ENCODE results near the gene CNPY2. TPM values are rescaled to one million over a fixed set of nuclear protein-coding genes. Genes with fewer than 3 reads are reported as not detected.

The CNPY2 gene
- total and polyA plus RNA-seq, 2 of the 13 experiments (the other 11 are each of a cell fraction or from before 2014, with no cell fraction given), result 285 to 356 TPM

- no peaks in the 10 kb centered on the region for H4K20me1 ChIP-seq (ENCODE audit: insufficient read depth, low read length)
- H3K36me3 ChIP-seq (replicated peaks in 1 of 2; ENCODE audit: control insufficient read depth in 1 of 2, insufficient read depth in 2 of 2, low read length in 2 of 2), result peaks cover 6 to 14% of the 10 kb centered on the region in 2 experiments; a peak in 3 of 5 replicates
- no TSS peak for BruUV-seq (replicated peaks)
- H3K79me2 ChIP-seq (ENCODE audit: insufficient read depth, low read length), result no peaks in the 10 kb centered on the region
- H3K4me2 ChIP-seq (ENCODE audit: low read depth, low read length), result peak overlapping the region; percentile 99
- 22% methylated on average over 15 of the region's 21 CpGs for WGBS (ENCODE audit: low lambda C conversion rate)
- DNase-seq (ENCODE audit: low spot score), result peak; percentile 44
- no peaks in the 10 kb centered on the region for H3K9me3 ChIP-seq (ENCODE audit: low read length)
- peak; percentile 60 for ATAC-seq
- in situ Hi-C loops (cut with HindIII; ENCODE audit: extremely low pct_ligation_motif_present, low pct_unique_long_range_greater_than_20kb), result no loop called here
- no peaks in the 10 kb centered on the region; a peak in 1 of 5 replicates for H3K27me3 ChIP-seq (ENCODE audit: control insufficient read depth in 1 of 2, insufficient read depth in 2 of 2, low read length in 2 of 2)
- FAIRE-seq, result peak; percentile 65
- peak overlapping the region; percentile 54 to 91 (median 83); a peak in 5 of 6 replicates for H3K4me3 ChIP-seq (replicated peaks in 1 of 3; ENCODE audit: insufficient read depth in 1 of 3, low read depth in 2 of 3, low read length in 3 of 3)
- ChIA-PET POLR2A (interaction anchor here (0.6 to 3.7 kb wide), 23 partner anchors 8 to 203 kb away, joined by 3 to 47 read pairs (median 5); partner anchors contain the start of genes ANKRD52, CNPY2, CS and IL23A), CTCF (ENCODE audit: low intra/inter-chr PET ratio, low total read pairs) (interaction anchor here (1.4 kb wide), 1 partner anchor 9 kb away, joined by 6 read pairs; the partner anchor contains the start of gene ANKRD52)
- H3K27ac ChIP-seq (ENCODE audit: extremely low read length, insufficient read depth, low read length), result peak overlapping the region; percentile 82
- H3K4me1 ChIP-seq (ENCODE audit: insufficient read depth, low read length), result peaks cover 15% of the 10 kb centered on the region
- intact Hi-C loops (cut with micrococcal nuclease; ENCODE audit: unreplicated experiment), result loop anchor here (2.0 kb wide), 2 partner anchors 19 to 75 kb away; no protein-coding TSS in a partner anchor
- H2AFZ ChIP-seq (ENCODE audit: low read length), result no peak overlapping the region
- peak overlapping the region; percentile 69 for H3K9ac ChIP-seq (ENCODE audit: insufficient read depth, low read depth, low read length)
- TF ChIP-seq SP140L (CRISPR knock-in tag; IDR thresholded peaks at IDR 0.05; ENCODE audit: borderline replicate concordance) (no peak), ZNF691 (CRISPR knock-in tag; IDR thresholded peaks at IDR 0.05; ENCODE audit: borderline replicate concordance, low read depth) (no peak), TSC22D2 (CRISPR knock-in tag; IDR thresholded peaks at IDR 0.05; ENCODE audit: borderline replicate concordance) (no peak), CSRNP1 (CRISPR knock-in tag; IDR thresholded peaks at IDR 0.05) (no peak), HBP1 (CRISPR knock-in tag; IDR thresholded peaks at IDR 0.05; ENCODE audit: low read depth) (no peak), ZNF766 (CRISPR knock-in tag; IDR thresholded peaks at IDR 0.05; ENCODE audit: borderline replicate concordance) (no peak), ZNF530 (CRISPR knock-in tag; IDR thresholded peaks at IDR 0.05; ENCODE audit: low read depth) (no peak), ZNF207 (IDR thresholded peaks at IDR 0.05; ENCODE audit: borderline replicate concordance) (no peak), ATF2 (CRISPR knock-in tag; IDR thresholded peaks at IDR 0.05) (no peak), ZMAT3 (CRISPR knock-in tag; conservative IDR thresholded peaks at IDR 0.05) (no peak), BRF2 (CRISPR knock-in tag; IDR thresholded peaks at IDR 0.05) (no peak), ZNF816 (CRISPR knock-in tag; IDR thresholded peaks at IDR 0.05; ENCODE audit: borderline replicate concordance) (no peak), CAMTA2 (CRISPR knock-in tag; IDR thresholded peaks at IDR 0.05; ENCODE audit: borderline replicate concordance) (0 out of 2 replicates have a peak, but pooled peaks have one; percentile 39)
- TF ChIP-seq, protein P1, sequence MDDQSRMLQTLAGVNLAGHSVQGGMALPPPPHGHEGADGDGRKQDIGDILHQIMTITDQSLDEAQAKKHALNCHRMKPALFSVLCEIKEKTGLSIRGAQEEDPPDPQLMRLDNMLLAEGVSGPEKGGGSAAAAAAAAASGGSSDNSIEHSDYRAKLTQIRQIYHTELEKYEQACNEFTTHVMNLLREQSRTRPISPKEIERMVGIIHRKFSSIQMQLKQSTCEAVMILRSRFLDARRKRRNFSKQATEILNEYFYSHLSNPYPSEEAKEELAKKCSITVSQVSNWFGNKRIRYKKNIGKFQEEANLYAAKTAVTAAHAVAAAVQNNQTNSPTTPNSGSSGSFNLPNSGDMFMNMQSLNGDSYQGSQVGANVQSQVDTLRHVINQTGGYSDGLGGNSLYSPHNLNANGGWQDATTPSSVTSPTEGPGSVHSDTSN (CRISPR knock-in tag; IDR thresholded peaks at IDR 0.05; ENCODE audit: borderline replicate concordance), result no peak
These were observed 48.2 kb downstream of the CNPY2 start for GRCh38 chr12:56267443-56268071.

Measured in HepG2 (cell line).